Retina (tissue), 1 donor: Measurements from ENCODE around the gene OR51I1.

Source experiments
- DNase-seq: peaks from one replicate; pipeline ENCODE4 v3.0.0-alpha.2; 2016

OR51I1 gene, protein sequence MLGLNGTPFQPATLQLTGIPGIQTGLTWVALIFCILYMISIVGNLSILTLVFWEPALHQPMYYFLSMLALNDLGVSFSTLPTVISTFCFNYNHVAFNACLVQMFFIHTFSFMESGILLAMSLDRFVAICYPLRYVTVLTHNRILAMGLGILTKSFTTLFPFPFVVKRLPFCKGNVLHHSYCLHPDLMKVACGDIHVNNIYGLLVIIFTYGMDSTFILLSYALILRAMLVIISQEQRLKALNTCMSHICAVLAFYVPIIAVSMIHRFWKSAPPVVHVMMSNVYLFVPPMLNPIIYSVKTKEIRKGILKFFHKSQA

DNA sequence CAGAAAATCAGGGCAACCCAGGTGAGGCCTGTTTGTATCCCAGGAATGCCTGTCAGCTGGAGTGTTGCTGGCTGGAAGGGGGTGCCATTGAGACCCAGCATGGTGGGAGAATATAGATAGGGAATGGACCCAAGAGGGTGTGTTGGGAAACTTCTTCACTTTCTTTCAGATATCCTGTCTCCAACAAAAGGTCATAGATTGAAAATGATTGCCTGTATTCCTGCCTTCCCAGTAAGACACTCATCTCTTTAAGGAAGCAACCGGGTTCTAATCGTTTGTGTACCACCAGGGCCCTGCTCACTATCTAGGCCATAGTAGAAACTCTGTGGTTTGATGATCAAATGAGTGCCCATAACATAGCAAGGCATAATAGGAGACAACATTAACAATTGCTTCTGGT is at the start of gene OR51I1:
Gene OR51I1, minus strand, starts transcription at position 101 of the 400 bp plus-strand sequence. Its CDS starts 0 bp downstream, at position 101.
- no peak for DNase-seq

DNA sequence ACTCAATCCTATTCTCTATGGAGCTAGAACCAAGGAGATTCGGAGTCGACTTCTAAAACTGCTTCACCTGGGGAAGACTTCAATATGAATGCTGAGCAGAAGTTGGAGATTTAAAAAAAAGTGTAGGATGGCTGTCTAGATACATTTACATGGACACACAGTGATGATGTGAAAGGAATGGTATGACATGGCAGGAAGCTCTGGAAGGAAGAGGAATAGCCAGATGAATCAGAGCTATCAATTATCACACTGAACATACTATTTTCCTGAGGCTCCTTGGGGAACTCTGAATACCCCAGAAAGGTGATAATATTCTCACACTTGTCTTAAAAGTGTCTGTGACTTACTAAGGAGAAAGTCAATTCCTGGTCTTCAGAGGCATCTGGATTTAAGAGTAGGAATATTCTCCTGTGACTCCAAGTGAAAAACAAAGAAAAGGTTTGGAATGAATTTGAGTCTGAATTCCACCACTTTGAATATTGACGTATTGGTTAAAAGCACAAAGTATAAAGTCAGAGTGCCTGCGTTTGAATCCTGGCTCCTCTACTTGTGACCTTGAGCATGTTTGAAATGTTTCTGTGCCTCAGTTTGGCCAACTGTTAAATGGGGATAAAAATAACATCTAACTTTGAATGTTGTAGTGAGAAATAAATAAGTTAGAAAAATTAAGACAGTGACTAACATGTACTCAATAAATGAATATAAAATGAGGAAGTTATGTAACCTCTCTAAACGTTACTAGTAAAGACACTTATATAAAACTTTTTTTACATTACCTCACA is 48.5 kb upstream of the OR51I1 start:
- DNase-seq: no peak

DNA sequence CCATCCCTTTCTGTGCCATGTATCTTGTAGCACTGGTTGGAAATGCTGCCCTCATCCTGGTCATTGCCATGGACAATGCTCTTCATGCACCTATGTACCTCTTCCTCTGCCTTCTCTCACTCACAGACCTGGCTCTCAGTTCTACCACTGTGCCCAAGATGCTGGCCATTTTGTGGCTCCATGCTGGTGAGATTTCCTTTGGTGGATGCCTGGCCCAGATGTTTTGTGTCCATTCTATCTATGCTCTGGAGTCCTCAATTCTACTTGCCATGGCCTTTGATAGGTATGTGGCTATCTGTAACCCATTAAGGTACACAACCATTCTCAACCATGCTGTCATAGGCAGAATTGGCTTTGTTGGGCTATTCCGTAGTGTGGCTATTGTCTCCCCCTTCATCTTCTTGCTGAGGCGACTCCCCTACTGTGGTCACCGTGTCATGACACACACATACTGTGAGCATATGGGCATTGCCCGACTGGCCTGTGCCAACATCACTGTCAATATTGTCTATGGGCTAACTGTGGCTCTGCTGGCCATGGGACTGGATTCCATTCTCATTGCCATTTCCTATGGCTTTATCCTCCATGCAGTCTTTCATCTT is 47.6 kb upstream of the OR51I1 start:
- no peak for DNase-seq

DNA sequence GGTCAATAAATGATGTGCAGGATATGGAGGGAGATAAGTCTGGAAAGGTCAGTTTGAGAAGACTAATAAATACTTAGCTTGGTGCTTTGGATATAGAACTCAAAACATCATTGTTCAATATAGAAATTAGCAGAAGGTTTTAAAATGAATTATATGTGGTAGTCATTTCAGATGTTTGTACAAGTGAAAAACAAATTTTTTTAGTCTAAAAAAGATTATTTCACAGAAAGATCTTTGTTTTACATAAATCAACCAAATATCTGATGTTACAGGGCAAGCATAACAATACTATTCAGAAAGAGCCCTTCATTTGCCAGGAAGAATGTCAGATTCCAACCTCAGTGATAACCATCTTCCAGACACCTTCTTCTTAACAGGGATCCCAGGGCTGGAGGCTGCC is 47.1 kb upstream of the OR51I1 start, which contains the start of gene OR52D1:
Gene OR52D1, plus strand, starts transcription at position 301 of the 400 bp plus-strand sequence. Its CDS starts 22 bp downstream, at position 323.
- DNase-seq: no peak

DNA sequence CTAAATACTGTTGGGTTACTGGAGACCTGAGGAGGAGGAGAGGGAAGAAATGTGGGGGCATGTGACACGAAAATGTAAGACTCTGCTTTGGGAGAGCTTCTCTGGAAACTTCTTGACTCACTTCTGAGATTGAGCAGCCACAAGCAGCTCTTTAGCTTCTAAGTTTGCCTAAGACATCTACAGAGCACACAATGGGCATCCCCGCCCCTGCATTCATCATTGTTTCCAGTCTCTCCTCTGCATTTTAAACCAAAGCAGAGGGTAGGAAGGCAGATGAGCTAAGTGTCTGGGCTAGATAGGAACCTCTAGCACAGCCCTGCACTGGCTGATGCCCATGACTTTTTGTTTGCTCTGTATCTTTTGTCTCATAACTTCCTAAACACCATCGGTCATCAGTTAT is 45.1 kb upstream of the OR51I1 start:
- DNase-seq: no peak

DNA sequence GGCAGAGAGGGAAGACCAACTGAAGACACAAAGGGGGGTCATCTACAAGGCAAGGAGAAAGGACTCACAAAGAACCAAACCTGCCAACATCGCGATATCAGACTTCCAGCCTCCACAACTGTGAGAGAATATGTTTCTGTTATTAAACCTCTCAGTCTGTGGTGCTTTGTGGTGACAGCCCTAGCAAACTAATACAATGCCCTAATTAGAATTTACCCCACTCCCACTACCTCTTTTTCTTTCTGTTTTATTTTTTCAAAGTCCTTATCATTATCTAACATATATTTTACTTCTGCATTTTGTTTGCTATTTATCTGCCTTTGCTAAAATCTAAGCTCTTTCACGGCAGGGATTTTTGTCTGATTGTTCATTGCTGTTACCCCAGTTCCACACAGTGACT is 44.7 kb upstream of the OR51I1 start:
- DNase-seq: no peak

DNA sequence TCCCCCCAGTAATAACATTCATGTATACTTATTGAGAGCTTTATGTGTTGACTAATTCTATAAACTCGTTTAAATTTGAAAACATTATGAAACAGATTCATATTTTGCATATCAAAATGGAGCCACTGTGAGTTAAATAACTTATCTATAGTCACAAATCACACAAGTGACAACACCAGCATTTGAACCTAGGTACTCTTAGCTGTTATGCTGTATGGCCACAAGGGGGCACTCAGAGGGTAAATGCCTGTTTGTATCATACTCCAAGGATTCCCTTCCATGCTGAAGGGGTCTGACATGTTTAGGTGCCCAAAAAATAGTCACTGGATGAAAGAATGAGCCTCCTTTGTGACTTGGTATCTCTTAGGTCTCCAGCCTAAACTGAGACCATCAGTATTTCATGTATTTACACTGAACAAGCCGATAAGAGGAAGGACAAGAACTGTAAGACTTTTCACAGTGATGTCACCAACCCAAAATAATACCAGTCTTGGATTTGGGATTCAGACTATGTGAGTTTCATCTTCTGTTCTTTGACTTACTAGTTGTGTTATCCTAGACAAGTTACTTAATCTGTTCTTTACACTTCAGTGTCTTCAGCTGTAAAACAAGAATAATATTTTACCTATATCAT is 35.0 kb upstream of the OR51I1 start:
- peak; percentile 3 for DNase-seq

DNA sequence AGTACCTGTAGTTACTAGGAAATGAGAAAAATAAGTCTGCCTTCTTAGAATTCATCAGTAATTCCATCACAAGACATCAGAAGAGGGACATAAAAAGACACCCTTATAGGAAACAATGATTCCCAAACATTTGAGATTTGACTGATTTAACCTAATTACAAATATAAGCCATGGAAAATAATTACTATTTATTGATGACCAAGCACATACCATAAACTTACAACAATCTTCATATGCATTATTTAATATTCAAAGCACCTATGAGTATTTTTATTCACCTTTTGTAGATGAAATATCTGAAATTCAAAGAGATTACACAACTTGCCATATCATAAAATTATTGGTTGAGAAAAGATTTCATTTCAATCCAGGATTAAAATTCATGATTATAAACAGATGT is 32.6 kb upstream of the OR51I1 start:
- no peak for DNase-seq

DNA sequence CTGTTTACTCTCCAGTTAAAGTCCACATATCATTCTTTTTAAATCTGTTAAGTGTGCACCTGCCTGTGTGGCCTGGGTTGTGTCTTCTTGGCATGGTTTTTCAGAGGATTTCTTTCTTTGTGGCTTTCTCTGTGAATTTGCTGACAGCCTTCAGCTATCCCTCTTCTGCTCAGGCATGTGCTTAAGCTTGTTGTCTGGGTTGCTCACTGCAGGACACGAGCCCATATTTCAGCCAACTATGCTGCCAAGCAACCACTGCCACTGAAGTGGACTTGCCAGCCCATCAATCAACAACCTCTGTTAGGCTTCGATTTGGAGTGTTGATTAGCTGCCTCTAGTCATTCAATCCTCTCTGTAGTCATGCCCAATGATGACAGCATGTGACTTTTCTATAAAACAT is 26.2 kb upstream of the OR51I1 start:
- no peak for DNase-seq

DNA sequence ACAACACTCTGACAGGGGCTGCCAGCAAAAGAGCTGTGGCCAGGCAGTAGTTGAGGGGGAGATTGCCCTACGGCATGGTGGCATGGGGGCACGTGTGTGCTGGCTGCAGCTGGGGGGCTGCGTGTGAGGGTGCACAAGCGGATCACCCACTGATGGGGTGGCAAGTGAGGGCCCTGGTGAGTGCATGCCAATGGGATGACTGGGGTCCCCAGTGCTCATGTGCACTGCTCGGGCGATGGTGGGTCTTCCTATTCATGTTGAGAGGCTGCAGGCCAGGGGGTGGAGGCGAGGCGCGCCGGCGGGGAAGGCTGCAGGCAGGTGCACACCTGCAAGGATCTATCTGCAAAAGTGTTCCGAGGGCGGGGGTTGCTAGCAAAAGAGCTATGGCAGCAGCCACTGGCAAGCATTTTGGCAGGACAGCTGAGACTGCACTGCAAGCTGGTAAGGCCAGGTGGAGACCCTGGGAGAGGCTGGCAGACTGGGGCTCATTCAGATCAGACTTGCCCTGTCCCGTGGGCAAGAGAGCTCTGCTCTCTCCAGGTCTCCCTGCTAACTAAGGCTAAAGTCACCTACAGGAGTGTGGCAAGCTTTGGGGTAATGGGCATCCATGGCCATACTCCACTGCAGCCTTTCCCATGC is 19.8 kb upstream of the OR51I1 start:
- DNase-seq: no peak

DNA sequence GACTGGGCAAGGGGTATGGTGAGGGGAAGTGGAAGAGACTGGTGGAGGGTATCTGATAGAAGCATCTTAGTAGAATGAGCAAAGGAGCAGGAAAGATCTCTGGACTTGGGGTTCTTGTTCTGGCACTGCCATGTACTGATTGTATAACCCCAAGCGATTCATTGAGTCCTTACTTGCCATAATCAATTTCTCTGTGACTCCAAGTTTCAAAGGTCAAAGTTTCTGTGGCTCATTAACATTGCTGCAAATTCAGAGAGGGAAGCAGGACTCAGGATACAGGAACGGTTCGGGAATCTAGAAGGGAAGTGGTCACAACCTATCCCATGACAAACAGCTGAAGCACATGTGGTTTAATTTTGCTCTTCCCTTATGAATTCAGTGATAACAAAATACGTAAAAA is 8.1 kb upstream of the OR51I1 start:
- DNase-seq: no peak

DNA sequence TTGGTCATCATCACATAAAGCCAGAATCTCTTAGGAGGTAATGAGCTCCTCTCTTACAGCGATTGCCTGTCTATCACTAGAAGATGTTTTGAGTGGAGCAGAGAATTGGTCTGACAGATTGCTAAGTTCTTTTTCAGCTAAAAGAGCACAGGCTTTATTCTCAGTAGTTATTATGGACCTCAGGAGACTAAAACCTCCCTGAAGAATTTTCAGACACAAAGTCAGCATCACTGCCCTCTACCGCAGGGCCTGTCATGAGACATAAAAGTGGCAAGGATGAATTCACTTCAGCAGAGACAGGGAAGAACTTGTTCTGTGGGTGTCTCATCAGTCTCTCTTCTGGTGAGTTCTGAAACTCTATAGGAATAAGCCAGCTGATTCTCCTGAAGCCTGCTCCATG is 7.7 kb upstream of the OR51I1 start, which contains the start of gene OR51I2:
Gene OR51I2, plus strand, starts transcription at position 301 of the 400 bp plus-strand sequence. CDS start 4,166 bp downstream, outside the sequence.
- DNase-seq: peak; percentile 1

DNA sequence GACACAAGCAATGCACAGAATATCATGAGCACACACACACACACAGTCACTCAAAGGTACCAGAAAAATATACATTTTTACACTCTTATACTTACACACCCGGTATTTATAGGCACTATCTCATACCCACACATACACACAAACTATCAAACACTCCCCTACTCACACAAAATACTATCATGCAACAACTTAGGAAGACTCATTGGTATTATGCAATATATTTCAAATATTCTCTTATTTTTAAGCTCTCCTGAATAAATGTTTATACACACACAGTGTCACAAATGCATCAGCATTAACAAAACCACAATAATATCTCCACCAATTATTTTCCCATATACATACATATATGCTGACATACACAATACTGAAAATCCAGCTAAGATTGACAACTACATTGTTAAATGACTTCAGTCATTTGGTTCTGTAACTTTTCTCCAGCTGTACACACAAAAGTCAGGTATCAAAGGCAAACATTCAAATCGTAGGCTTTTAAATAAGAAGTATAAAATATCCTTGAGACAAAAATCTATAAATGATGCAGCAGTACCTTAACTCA is 2.6 kb upstream of the OR51I1 start:
- no peak for DNase-seq

DNA sequence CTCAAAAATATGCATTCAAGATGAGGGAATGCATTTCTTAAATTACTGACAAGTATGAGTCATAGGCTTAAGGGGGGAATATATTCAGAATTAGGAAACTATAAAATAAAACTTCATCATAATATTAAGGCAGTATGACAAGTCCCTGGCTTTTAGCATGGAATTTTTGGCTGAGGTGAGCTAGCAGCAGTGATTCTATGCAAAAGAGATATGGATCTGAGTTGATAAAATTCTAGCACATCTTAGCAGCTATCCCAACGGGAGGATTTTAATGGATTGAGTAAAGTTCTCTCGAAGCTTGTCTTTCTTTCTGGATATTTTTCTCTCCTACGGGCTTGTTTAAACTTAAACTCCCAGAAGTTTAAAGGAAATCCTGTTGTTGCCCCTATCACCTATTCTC is 18.2 kb downstream of the OR51I1 start:
- DNase-seq: no peak

DNA sequence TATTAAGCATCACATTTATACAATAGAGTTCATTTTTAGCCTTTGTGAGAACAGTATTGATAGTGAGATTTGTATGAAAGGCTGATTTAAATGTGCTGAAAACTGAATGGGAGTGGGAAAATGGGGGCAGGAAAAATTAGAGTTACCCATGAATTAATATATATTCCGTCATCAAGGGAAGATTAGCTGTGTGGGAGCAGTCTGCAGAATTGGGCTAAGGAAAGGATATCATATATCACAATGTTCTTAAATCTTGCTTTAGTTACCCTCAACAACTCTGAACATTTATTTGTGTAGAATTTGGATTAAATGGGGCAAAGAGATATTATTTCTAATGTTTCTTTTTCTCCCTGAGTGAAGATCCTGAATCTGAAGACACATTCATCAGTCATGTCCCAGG is 19.5 kb downstream of the OR51I1 start, which contains the start of gene OR51Q1:
Gene OR51Q1, plus strand, starts transcription at position 301 of the 400 bp plus-strand sequence. Its CDS starts 90 bp downstream, at position 391.
- DNase-seq: no peak

DNA sequence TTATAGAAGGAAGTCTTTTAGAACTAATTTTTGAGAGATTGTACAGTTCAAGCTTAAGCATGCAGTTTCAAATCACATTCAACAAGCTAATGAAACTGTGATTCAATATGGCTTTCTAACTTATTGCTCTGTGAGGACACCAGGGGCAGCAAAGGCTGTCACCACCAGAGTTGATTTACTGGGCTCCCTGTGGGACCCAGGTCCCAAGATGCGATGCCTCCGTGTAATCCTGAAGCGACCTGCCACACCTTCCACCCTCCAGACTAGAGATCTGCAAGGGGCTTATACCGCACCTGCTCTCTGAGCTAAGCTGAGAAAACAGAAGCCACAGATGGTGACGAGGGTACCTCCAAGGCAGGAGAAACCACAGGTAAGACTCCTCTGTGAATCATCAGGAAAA is 20.3 kb downstream of the OR51I1 start:
- no peak for DNase-seq

DNA sequence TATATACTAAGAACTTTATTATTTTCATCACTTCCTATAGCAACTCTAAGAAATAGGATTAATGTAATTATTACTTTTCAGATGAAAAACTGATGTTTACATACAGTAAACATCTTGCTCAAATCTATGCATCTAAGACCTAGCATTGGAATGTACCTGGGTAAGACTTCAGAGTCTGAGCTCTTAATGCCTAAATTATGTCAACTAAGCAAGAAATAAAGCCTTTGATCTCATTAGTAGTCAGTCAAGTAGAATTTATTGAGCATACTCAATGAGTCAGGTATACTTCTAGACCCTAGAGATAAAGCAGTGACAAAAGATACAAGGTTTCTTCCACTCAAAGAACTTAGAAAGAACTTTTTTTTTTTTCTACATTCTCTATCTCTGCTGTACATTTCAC is 36.1 kb downstream of the OR51I1 start:
- DNase-seq: no peak

DNA sequence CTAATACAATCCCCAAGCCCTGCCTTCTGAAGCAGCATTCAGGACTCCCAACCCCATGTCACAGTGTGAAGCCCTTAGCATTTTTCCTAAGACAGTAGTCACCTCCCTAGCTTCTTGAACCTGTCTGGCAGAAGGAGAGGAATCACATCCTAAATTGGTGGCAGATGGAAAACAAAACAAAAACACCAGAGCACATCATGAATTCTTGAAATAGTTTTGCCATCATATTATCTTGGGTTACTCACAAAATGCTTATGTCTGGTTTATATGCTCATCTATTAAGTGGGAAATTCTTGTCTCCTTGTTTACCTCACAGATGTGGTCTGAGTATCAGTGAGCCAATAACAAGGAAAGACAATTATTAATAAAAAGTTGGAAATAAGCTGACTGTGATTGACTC is 42.4 kb downstream of the OR51I1 start:
- no peak for DNase-seq

DNA sequence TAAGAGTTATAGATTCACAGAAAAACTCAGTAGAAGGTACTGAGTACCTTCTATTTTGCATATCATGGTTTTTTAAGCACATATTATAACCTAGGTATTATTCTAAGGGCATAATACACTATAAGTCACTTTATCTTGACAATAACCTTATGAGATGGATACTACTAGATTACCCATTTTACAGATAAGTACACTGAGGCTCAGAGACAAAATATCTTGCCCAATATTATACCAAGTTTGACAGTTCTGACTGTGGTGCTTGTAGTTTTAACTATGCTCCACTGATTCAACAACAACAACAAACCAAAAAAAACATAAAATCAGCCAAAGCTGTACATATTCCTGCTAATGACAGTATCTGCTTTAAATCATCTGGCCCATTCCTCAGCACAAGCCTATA is 47.2 kb downstream of the OR51I1 start:
- DNase-seq: no peak
